Activated T-cell treated with anti-CD3 and anti-CD28 coated beads for 4 hours (primary cell): ENCODE results near the gene LIF.

Experiments
- DNase-seq: peaks from one replicate; pipeline ENCODE4 v3.0.0-alpha.2; 2020

The LIF gene

GRCh38 chr22:30245985-30246813 is at the start of gene LIF:
LIF (minus strand) TSS chr22:30246759; CDS start chr22:30246695, 64 bp downstream.
- peak; percentile 38 for DNase-seq

DNA sequence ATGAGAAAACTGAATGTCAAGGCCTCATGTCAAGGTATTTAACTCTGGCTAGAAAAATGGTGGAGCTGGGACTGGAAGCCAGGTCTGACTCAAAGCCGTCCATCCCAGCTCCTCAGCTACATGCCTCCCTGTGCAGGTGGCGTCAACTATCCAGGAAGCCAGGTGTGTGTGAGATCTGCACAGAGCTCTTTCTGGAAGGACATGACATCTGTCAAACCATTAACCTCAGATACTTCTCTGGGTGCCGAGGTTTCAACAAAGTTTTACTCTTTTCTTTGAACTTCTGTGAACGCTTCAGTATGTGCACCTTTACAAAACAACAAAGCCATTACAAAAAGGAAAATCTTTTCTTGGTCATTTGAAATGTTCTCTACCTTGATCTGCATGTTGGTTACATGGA is 49.8 kb upstream of the LIF start:
- DNase-seq, result no peak

GRCh38 chr22:30295576-30295975 is 49.0 kb upstream of the LIF start:
- no peak for DNase-seq

- DNase-seq, result no peak
Measured at GRCh38 chr22:30294830-30295229, 48.3 kb upstream of the LIF start.

DNA sequence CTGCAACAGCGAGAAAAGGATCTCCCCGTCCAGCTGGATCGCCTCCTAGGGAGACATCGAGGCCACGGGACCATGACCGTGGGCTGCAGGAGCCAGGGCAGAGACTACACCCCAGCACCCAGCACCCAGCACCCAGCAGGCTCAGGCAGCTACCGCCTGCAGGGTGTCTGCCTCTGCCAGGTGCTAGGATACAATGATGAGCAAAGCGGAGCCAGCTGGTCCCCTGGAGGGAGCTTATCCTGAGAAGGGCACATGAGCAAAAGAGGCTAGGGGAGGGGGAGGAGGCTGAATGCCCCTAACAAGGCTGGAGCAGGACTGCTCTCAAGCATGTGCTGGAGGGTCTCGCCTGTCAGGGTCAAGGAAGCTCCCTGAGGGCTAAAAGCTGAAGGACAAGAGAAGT is 47.5 kb upstream of the LIF start:
- DNase-seq, result no peak

- no peak for DNase-seq
Measured at GRCh38 chr22:30293026-30293425, 46.5 kb upstream of the LIF start.

DNA sequence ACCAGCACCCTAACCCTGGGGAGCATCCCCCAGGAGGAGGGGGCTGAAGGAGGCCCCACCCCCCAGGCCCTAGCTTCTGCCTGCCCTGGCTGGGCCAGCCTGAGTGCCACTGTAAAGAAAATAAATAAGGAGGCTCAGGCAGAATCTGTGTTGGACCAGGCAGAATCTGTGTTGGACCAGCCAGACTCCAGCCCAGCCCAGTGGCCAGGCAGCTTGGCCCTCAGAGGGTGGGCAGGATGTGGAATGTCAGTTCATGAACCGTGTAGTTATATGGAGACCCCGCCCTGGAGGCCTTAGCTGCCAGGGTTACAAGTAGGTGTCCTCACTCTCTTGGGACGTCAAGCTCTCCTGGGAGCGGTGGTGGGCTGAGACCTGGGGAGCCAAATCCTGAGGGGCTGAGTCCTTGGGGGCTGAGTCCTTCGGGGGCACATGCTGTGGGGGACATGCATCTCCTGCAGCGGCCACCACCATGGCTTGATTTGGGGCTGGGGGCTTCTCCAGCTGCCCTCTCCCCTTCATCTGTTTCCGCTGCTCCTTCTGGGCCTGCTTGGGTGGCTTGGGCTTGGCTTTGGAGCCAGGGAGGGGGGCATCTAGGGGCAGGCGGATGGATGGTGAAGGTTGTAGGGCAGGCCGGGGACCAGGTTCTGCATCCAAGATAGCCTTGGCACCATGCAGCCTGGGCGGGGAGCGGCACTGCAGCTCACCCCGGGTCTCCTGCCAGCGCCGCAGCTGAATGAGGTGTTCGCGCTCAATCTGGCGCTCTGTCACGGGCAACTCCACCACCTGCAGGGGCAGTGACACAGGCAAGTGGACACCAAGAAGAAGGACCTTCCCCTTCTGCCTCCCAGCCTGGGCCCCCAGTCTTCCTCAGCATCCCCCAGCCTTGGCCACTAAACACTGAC is 45.8 kb upstream of the LIF start:
- DNase-seq, result no peak

DNA sequence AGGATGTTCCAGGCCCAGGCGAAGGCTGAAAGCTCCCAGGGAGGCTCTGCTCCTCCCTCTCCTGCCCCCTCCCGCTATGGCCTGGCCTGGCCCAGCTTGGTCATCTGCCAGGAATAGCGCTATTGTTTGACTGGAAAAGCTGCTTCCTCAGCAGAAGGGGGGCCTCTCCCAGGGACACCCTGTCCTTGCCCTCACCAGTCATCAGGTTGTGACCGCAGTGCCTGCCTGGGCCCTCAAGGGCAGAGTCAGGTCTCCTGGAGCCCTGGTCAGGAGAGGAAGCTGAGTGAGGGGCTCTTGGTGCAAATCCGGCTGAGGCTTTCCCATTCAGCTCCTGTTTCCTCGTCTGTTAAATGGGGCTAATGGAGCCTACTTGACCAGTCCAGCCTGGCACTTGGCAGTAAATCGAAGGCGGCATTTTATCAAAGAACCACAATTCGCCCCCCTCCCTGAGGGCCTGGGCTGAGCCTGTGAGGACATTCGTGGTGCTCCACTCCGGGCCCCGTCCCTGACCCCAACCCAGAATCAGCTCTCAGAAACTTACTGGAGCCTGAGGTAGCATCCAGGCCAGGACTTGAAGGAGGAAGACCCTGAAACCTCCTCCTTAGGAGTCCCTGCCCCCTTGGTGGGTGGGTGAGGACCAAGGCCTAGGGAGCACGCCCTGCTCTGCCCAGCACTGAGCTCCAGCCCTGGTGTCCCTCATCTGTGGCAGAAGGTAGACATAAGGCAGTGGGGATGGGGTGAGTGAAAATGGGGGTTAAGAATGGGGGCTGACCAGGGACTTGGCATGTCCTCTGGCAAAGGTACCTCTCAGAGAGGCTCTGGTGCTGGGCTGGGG is 44.7 kb upstream of the LIF start:
- no peak for DNase-seq

DNA sequence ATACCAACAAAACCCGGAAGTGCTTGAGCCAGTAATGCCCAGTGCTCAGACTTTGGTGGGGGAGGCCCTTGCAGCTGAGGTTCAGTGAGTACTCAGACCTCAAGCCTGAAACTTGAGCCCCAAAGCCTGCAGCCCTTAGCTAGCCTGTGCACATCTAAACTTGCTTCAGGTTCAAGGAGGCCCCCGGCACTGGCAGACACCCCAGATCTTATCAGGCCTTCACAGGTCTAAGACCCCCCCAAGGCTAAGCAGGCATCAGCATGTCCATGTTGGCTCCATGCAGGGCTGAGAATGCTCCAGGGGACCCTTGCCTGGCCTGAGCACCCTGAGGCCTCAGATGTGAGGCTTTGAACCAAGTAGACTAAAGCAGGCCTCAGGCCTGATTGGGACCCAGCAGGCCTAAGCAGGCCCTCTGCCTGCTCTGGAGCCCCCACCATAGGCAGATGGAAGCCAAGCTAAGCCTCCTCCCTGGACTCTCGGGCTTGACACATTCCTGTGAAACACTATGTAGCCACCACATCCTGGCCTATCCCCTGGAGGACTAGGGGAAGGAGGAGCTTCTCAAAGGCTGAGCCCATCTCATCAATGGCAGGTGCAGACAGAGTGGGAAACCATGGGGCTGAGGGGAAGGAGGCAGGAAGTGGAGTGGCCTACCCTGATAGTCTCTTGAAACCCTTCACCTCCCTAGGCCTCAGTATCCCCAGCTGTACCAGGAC is 43.9 kb upstream of the LIF start:
- DNase-seq, result no peak

DNA sequence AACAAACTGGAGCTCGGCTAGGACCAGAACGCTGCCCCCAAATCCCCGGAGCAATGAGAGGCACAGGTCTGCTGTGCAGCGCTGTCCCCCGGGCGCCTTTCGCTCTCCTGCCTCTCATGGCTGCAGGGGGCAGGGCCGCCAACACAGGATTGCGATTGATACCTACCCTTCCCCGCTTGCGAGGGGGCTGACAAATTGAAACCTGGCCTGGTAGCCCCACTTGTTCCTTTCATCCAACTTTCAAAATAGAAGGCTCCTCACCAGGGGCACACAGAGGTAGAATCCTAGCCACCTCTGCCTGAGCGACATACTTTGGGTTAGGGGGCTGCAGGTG is 43.4 kb upstream of the LIF start:
- DNase-seq, result no peak

DNA sequence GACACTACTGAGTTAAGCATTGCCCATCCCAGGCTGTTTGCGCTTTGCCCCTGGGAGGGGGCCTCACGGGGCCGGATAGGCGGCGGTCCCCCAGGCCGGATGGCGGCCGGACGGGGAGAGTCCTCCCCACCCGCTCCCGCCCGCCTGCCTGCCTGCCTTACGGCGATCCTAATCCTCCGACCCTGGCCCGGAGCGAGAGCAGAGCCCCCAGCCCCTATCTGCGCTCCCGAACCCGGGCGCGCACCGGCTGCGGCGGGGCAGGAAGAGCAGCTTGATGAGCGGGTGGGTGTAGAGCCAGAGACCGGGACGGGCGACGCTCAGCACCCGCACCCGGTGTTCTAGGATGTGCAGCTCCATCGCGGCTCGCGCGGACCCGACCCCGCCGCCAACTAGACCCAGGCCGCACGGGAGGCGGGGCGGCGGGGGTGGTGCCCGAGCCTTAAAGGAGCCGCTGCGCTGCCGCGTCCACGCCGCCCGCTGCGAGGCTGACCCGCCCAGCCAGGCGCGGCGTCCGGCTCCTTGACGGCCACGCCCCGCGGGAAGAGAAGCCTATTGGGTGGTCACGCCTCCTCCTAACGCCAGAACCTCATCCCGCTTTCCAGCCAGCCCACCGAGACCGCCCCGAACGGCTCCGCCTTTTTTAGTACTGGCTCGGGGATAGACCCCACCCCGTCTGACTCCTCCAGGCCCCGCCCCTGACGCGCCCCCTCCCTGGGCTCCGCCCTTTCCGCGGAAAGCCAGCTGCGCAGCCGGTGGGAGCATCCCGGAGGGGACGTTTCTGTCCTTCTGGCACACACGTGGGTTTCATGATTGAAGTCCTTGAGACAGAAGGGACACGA is 42.8 kb upstream of the LIF start, which contains the start of gene CASTOR1:
Gene CASTOR1, minus strand, starts transcription at position 365 of the 839 bp plus-strand sequence. Its CDS starts 8 bp downstream, at position 357.
- DNase-seq, result peak; percentile 85

DNA sequence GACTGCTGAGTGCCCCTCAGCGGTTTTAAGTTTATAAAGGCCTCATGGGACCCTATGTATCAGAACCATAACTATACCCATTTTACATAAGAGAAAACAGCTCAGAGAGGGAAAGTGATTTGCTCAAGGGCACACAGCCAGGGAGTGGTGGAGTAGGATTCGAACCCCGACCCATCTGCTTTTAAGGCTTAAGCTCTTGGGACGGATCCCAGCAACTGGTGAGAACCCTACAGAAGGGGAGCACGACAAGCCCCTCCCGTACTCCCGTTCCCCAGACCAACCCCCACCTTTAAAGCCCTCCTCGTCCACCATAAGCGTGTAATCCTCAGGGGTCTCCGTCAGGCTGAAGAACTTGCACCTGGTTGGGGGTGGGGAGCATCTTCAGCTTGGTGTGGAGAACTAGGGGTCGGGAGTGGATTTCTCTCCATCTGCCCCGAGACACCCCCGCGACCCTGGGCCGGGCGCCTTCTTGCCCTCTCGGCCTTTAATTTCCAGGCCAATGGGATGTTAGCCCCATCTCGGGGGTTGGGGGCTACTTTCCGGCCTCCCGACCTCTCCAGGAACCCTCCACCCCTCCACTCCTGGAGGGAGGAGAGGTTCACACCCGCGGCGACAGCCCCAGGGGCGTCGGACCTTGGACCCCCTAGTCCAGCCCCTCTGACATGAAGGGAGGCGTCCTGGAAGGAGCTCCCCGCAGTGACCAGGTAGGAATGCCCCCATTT is 42.0 kb upstream of the LIF start:
- DNase-seq, result no peak

DNA sequence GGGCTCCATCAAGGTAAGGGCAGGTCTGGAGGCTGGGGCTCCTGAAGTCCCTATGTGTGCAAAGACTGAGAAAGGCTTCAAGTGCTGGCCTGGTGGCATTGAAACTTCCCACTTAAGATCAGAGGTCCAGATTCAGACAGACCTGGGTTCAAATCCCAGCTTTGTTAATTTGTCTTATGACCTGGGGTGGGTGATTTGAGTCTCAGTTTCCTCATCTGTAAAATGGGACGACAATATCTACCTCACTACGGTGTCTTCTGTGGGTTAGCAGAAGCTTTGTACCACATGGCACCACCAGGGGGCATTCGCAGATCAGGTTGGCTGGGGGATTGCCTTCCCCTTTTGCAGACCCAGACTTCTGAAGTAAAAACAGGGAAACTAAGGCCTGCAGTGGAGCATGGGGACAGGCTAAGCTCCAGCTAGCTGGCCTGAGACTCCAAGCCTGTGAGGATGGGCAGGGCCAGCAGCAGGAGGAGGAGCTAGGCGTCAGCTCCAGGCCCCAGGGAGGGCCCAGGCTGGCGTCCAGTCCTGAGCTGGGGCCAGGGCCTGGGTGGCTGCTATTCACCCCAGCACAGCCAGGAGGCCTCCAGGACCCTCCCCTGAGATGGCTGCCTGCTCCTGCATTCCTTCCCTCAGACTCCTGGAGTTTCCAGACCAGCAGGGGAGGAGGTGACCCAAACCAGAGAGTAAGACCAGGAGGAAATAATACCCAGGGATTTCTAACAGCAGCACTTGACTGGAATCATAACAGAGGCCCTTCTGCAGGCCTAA is 41.3 kb upstream of the LIF start:
- peak; percentile 90 for DNase-seq

DNA sequence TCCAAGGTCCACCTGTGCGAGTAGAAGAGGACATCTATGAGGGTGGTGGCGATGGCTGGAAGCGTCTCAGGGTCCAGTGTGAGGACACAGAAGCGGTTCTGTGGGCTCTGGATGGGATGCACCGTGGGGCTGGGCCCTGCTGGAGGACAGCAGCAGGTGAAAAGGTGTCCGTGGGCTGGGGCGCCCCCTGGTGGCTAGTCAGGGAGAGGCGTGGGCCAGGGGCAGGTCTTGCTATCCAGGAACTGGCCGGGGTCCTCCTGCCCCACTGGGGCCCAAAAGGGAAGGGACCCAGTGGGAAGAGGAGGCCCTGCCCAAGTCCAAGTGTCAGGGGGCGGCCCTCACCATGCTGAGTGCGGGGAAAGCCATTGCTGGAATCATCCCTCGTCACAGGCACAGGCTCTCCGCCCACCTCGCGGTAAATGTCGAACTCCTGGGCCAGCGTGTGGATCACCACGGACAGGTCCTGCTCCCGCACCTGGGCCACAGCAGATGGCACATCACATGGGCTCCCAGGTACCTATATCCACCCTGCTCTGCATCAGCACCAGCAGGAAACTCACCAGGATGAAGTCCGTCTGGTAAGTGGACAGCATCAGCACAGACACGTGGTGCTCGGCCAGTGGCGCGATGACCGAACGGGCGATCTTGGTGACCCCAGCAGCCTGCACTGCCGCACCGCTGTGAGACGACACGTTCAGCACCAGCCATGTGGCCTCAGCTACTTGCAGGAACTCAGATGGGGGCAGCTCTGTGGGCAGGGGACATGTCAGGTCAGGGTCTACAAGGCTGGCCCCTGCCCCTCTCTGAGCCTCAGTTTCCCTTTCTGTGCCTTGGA is 40.5 kb upstream of the LIF start:
- peak; percentile 87 for DNase-seq

GRCh38 chr22:30286331-30286730 is 39.8 kb upstream of the LIF start:
- DNase-seq, result no peak

DNA sequence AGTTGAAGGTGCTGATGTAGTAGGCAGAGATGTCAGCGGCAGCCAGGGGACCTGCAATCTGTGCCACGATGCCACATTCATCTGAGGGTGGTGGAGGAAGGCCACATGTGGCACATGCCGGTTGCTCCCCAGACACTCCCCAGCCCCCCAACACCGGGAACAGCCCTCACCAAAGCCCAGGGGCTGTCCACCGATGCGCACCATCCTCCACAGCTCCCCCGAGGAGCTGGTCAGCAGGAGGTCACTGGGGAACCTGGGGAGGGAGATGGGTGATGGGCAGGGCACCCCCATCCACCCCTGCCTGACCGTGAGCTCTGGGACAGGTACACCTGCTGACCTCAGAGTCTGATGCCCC is 39.3 kb upstream of the LIF start:
- no peak for DNase-seq

GRCh38 chr22:30285176-30285845 is 38.8 kb upstream of the LIF start:
- no peak for DNase-seq

DNA sequence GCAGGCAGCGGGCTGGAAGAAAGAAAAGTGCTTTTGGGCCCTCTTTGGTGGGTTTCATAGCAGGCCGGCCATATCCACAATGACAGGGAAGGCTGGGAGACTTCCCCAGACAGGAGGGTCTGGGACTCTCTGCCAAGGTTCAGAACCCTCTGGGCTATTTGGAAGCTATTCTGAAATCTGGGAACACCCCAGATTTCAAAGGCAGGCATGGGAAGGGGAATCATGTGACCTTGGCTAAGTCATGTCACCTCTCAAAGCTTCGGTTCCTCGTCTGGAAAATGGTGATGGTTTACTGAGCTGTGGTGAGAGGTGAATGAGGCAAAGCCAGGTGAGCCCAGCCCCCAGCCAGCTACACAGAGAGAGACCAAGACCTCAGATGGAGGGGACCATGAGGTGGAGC is 38.1 kb upstream of the LIF start:
- no peak for DNase-seq
